ENCODE results near the gene RARA.

RARA gene

DNA sequence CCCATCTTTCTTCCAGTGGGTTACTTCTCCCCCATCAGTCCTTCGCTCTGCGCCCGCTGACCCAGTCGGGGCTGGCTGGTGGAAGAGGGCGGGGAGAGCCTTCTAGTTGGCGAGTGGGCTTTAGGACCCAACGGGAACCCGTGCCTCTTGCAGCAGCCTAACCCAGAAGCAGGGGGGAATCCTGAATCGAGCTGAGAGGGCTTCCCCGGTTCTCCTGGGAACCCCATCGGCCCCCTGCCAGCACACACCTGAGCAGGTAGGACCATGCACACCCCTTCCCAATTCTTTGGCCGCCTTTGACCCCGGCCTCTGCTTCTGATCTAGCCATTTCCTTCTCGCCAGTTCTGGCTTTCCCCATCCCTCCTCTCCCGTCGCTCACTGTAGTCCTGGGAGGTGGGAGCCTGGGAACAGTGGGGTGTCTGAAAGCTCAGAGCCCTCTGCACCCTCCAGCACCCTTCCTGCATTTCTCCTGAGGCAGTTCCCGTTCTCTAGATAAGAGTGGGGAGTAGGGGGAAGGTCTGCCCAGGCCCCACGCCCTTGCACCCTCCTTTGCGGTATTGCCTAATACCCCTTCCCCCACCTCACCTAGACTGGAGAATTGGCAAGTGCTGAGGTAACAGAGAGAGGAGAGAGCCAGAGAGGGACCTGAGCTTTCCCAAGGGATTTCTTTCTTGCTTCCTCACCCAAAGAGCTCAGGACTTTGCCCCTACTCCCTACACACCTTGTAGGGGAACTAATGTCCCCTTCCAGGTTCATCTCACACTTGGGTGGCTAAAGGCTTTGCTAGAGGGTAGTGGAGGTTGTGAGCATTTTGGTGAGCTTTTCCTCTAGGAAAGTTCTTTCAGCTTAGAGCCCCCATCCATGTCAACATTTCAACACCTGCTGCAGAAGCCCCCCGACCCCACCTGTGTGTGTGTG, at the start of gene RARA:
Gene RARA, plus strand, starts transcription at position 150 of the 918 bp plus-strand sequence. CDS start 22,039 bp downstream, outside the sequence.
- DNase-seq, result peak; percentile 58

GRCh38 chr17:40259505-40259904, 49.5 kb upstream of the RARA start:
- no peak for DNase-seq

DNA sequence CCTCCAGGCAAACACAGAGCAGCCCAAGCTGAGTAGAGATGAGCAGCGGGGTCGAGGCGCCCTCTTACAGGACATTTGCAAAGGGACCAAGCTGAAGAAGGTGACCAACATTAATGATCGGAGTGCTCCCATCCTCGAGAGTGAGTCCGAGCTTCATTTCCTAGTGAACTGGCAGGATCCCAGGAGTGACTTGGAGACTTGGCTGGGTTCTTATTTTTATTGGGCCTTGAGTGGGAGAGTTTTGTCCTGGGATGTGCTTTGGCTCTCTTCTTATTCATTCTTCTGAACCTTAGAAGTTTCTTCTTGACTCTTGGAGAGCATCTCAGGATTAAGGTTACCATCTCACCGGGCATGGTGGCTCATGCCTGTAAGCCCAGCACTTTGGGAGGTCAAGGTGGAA, 48.5 kb upstream of the RARA start:
- no peak for DNase-seq

DNA sequence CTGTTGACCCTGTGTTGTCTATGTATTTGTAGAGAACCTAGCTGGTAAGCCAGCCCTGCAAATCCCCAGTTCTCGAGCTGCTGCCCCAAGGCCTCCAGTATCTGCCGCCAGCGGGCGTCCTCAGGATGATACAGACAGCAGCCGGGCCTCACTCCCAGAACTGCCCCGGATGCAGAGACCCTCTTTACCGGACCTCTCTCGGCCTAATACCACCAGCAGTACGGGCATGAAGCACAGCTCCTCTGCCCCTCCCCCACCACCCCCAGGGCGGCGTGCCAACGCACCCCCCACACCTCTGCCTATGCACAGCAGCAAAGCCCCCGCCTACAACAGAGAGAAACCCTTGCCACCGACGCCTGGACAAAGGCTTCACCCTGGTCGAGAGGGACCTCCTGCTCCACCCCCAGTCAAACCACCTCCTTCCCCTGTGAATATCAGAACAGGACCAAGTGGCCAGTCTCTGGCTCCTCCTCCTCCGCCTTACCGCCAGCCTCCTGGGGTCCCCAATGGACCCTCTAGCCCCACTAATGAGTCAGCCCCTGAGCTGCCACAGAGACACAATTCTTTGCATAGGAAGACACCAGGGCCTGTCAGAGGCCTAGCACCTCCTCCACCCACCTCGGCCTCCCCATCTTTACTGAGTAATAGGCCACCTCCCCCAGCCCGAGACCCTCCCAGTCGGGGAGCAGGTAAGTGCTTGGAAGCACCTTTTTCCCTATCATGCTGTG, 44.4 kb upstream of the RARA start:
- no peak for DNase-seq

- DNase-seq, result no peak
Observed at GRCh38 chr17:40265337-40265736, 43.6 kb upstream of the RARA start.

DNA sequence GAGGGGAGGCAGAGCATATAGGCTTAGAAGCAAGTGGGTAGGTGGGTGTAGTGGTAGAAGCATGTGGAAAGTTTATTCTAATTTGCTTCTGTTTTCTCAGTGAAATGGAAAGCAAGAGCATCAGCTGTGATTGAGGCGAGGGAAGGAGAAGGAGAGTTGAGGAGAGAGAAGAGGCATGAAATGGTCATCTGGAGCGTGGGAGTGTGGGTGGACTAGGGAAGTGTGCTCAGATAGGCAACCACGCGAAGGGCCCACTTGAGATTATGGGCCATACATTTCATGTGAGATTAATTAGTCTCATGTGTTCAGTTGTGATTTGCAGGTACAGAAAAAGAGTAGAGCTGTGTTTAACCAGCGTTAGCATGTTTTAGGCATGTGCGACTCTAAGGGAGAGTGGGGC, 42.1 kb upstream of the RARA start:
- no peak for DNase-seq

GRCh38 chr17:40268141-40268712, 40.8 kb upstream of the RARA start:
- no peak for DNase-seq

GRCh38 chr17:40278414-40278813, 30.6 kb upstream of the RARA start:
- no peak for DNase-seq

GRCh38 chr17:40279402-40279801, 29.6 kb upstream of the RARA start:
- no peak for DNase-seq

DNA sequence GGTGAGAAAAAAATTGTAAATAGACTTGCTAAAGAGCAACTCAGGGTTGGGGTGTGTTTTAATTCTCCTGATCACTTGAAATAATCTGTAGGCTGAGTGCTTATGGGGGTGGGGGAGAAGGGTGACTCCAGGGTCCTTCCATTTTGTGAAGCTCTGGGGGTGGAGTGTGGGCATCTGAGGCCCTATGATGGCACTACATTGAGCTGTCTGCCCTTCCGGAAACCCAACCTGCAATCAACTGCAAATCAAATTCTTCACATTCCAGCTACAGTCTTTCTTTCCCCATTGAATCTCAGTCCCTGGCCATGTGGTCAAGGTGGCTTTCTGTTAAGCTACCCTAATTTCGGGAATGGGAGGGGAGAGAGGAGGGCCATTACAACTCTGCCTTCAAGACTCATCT, 27.3 kb upstream of the RARA start:
- no peak for DNase-seq

GRCh38 chr17:40283662-40284061, 25.3 kb upstream of the RARA start:
- DNase-seq, result no peak

- DNase-seq, result no peak
Observed at GRCh38 chr17:40284085-40284713, 24.8 kb upstream of the RARA start.

DNA sequence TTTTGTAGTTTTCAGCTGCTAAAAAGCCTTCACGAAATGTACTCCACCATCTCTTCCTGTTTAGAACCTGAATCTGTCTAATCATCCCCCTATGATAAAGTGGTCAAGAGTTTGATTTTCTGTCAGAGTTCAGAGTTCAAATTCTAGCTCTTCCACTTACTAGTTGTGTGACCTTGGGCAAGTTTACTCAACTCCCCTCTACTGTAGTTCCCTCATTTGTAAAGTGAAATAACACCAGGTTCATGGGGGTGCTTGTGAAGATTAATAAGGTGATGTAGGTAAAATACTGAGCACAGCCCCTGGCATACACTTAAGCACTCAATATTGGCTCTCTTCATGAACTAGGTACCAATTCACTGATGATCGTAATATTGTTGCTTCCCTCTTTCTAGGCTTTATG, 22.5 kb upstream of the RARA start:
- DNase-seq, result no peak

GRCh38 chr17:40287159-40287493, 21.9 kb upstream of the RARA start:
- no peak for DNase-seq

GRCh38 chr17:40287494-40288369, 21.2 kb upstream of the RARA start, which contains the start of gene CDC6:
TSS of gene CDC6 (plus strand) at chr17:40287879. CDS start at chr17:40289421, 1,542 bp downstream.
- DNase-seq, result peak; percentile 100

- DNase-seq, result peak; percentile 49
Observed at GRCh38 chr17:40290629-40291280, 18.2 kb upstream of the RARA start.

GRCh38 chr17:40291281-40291664, 17.7 kb upstream of the RARA start:
- DNase-seq, result no peak

GRCh38 chr17:40293363-40293762, 15.6 kb upstream of the RARA start:
- DNase-seq, result no peak

- DNase-seq, result no peak
Observed at GRCh38 chr17:40295488-40296436, 13.2 kb upstream of the RARA start.

- no peak for DNase-seq
Observed at GRCh38 chr17:40297511-40297910, 11.5 kb upstream of the RARA start.

DNA sequence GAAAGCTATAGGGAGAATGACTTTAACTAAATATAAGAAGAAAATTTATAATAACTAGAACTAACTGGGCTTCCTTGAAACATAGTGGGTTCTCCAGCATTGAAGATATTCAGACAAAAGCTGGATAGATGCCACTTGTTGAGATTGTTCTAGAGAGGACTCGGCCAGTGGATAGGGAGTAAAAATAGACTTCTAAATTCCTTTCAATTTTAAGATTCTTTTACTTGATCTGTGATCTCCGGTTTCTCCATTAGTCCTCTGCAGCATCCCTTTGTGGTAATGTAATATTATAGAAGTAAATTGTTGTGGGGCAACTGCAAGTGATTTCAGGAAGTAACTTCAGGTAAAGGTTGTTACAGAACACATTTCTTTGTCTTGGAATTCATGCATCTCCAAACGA, 10.3 kb upstream of the RARA start:
- no peak for DNase-seq
